ENCODE data around the gene PYCR2. TPM values are rescaled to one million over a fixed set of nuclear protein-coding genes. Genes with fewer than 3 reads are reported as not detected.

Gene PYCR2
- total and polyA plus RNA-seq, 2 of the 8 experiments (the other 6 are each of a cell fraction or from before 2014, with no cell fraction given) = 79.3 to 84.6 TPM

DNA sequence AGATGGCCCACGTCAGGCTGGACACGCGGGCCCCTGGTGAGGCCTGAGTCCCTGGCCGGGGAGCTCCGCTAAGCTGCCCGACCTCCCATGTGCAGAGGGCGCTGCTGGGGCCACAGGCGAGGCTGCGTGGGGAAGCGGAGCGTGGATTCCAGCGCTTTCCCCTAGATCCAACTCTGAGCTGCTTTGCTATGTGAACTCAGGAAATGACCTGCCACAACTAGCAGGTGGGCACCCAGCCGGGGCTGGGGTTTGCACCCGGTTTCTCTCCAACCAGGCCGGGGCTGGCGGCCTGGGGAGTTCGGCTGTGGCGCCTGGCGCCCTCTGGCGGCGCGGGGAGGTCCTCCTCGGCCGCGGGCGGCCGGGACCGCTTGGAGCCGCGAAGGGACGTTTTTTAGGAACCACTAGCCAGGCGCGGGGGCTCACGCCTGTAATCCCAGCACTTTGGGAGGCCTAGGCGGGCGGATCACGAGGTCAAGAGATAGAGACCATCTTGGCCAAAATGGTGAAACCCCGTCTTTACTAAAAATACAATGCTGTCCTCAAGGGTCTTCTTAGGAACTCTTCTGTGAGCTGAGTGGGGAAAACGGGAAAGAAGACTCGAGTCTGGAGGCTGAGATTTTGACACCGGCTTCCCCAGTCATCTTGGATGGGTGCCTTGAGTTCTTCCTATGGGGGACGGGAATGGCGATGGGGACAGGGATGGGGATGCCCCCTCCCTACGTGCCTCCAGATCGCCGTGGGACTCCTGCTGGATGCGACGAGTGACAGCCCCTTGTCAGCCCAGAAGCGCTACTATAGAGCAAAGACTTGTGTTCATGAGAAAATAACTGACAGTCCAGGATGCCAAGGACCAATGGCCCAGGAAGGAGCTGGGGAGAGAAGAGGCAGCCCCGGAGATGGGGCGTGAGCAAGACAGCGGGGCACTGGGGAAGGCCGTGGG, 12.6 kb downstream of the PYCR2 start (continued):
- no peak for TF ChIP-seq SIX5 (IDR thresholded peaks at IDR 0.05; ENCODE audit: low read depth, low read length)
- peak; percentile 67; the same call in 1 of the 2 replicates for TF ChIP-seq GABPA (IDR thresholded peaks at IDR 0.05; ENCODE audit: borderline replicate concordance, insufficient read depth, low read length)
- TF ChIP-seq, protein P1, sequence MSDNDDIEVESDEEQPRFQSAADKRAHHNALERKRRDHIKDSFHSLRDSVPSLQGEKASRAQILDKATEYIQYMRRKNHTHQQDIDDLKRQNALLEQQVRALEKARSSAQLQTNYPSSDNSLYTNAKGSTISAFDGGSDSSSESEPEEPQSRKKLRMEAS (IDR thresholded peaks at IDR 0.05) = 0 out of 2 replicates have a peak, but pooled peaks have one; percentile 44
- TF ChIP-seq CHD1 (IDR thresholded peaks at IDR 0.05; ENCODE audit: low read depth, low read length) = no peak
- no peak for TF ChIP-seq NRF1 (IDR thresholded peaks at IDR 0.05; ENCODE audit: low read depth, low read length)
- TF ChIP-seq, protein P2, sequence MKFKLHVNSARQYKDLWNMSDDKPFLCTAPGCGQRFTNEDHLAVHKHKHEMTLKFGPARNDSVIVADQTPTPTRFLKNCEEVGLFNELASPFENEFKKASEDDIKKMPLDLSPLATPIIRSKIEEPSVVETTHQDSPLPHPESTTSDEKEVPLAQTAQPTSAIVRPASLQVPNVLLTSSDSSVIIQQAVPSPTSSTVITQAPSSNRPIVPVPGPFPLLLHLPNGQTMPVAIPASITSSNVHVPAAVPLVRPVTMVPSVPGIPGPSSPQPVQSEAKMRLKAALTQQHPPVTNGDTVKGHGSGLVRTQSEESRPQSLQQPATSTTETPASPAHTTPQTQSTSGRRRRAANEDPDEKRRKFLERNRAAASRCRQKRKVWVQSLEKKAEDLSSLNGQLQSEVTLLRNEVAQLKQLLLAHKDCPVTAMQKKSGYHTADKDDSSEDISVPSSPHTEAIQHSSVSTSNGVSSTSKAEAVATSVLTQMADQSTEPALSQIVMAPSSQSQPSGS (IDR thresholded peaks at IDR 0.05; ENCODE audit: low read length) = no peak
- TF ChIP-seq GTF2F1 (IDR thresholded peaks at IDR 0.05; ENCODE audit: borderline replicate concordance, low read depth, low read length) = no peak
- no peak for TF ChIP-seq SP4 (IDR thresholded peaks at IDR 0.05; ENCODE audit: low read length)
- no peak for TF ChIP-seq BCL11A (IDR thresholded peaks at IDR 0.05; ENCODE audit: low read depth in 2 of 2, low read length in 2 of 2)
- no peak for TF ChIP-seq CHD2 (IDR thresholded peaks at IDR 0.05; ENCODE audit: low read length)
- TF ChIP-seq ZNF274 (IDR thresholded peaks at IDR 0.05; ENCODE audit: borderline replicate concordance, extremely low read depth, low read length) = no peak
- peak; percentile 86 to 92 for TF ChIP-seq RAD21 (IDR thresholded peaks at IDR 0.05 in 1 of 2, conservative IDR thresholded peaks at IDR 0.05 in 1 of 2; ENCODE audit: low read depth in 2 of 2, low read length in 2 of 2)
- TF ChIP-seq POLR2A (IDR thresholded peaks at IDR 0.05; ENCODE audit: control extremely low read depth in 1 of 2, low read depth in 2 of 2, low read length in 2 of 2) = no peak
- TF ChIP-seq CTBP2 (IDR thresholded peaks at IDR 0.05; ENCODE audit: borderline replicate concordance, insufficient read depth, insufficient read length, low read length) = no peak
- no peak for TF ChIP-seq TEAD4 (IDR thresholded peaks at IDR 0.05; ENCODE audit: low read depth, low read length)
- no peak for TF ChIP-seq RNF2 (IDR thresholded peaks at IDR 0.05; ENCODE audit: borderline replicate concordance, low read depth, low read length, missing control alignments, poor library complexity, severe bottlenecking)
- no peak for TF ChIP-seq CREB1 (IDR thresholded peaks at IDR 0.05)
